GM21737 (cell line): ENCODE data around the gene EPN3.

Experiments used
- ATAC-seq: cut with Tn5 transposase; IDR thresholded peaks from one replicate; pipeline ENCODE4 v1.9.1; 2021; ENCODE audit warnings: mild to moderate bottlenecking, moderate library complexity; ENCODE audit not compliant: unreplicated experiment

EPN3 gene

GRCh38 chr17:50508573-50509460 is 23.7 kb upstream of the EPN3 start:
- ATAC-seq, result no peak

GRCh38 chr17:50511058-50511457 is 21.5 kb upstream of the EPN3 start:
- peak; percentile 90 for ATAC-seq

GRCh38 chr17:50513495-50513894 is 19.0 kb upstream of the EPN3 start:
- no peak for ATAC-seq

GRCh38 chr17:50514388-50514787 is 18.1 kb upstream of the EPN3 start:
- ATAC-seq, result no peak

GRCh38 chr17:50514936-50515702 is 17.4 kb upstream of the EPN3 start:
- no peak for ATAC-seq

- ATAC-seq, result no peak
Observed at GRCh38 chr17:50517011-50517410, 15.5 kb upstream of the EPN3 start.

GRCh38 chr17:50517504-50518383 is 14.8 kb upstream of the EPN3 start:
- no peak for ATAC-seq

GRCh38 chr17:50518384-50519023 is 14.0 kb upstream of the EPN3 start:
- ATAC-seq, result no peak

GRCh38 chr17:50519141-50519834 is 13.2 kb upstream of the EPN3 start:
- ATAC-seq, result no peak

GRCh38 chr17:50520483-50520882 is 12.1 kb upstream of the EPN3 start:
- ATAC-seq, result no peak

- no peak for ATAC-seq
Observed at GRCh38 chr17:50521514-50521913, 11.0 kb upstream of the EPN3 start.

- no peak for ATAC-seq
Observed at GRCh38 chr17:50522766-50523165, 9.8 kb upstream of the EPN3 start.

GRCh38 chr17:50523208-50523607 is 9.3 kb upstream of the EPN3 start:
- no peak for ATAC-seq

GRCh38 chr17:50524838-50525237 is 7.7 kb upstream of the EPN3 start:
- ATAC-seq, result no peak

GRCh38 chr17:50527155-50527762 is 5.3 kb upstream of the EPN3 start:
- ATAC-seq, result no peak

GRCh38 chr17:50527949-50528474 is 4.5 kb upstream of the EPN3 start:
- ATAC-seq, result no peak

- ATAC-seq, result no peak
Observed at GRCh38 chr17:50529849-50530248, 2.7 kb upstream of the EPN3 start.

GRCh38 chr17:50531428-50532025 is 1.0 kb upstream of the EPN3 start:
- no peak for ATAC-seq

GRCh38 chr17:50533185-50533584 is 650 bp downstream of the EPN3 start:
- ATAC-seq, result no peak
